SH-SY5Y (cell line): ENCODE data around the gene LRRFIP2.

Experiments
- GATA2 ChIP-seq: IDR thresholded peaks from 2 replicates; pipeline ENCODE4 v1.6.1; 2011; ENCODE audit warnings: mild to moderate bottlenecking, low read depth, low read length
- GATA3 ChIP-seq: IDR thresholded peaks from 2 replicates; pipeline ENCODE4 v1.6.1; 2011; ENCODE audit warnings: low read depth, mild to moderate bottlenecking, low read length, moderate library complexity

DNA sequence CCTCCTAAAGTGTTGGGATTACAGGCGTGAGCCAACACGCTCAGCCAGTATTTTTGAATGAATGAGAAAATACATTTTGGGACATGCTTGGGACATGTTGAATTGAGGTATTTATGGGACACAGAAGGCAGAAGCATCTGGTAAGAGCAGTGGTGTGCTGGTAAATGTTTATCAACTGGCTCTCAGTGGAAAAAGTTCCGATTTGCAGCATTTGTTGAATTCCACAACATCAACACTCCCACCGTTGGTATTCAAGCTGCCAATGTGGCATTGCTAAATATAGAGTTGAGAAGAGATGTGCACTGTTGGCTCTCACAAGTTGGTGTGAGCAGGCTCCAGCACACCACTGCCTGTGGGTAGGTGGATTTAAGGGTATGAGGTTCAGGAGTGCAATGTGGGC, 35.8 kb upstream of the LRRFIP2 start:
- TF ChIP-seq GATA2 (no peak), GATA3 (no peak)
